HG03378 (cell line): Measurements from ENCODE around the gene RPS14.
A peak's percentile ranks its signal among the peaks of the same experiment; 100 is the strongest.

Source experiments
- ATAC-seq: cut with Tn5 transposase; IDR thresholded peaks from one replicate; pipeline ENCODE4 v1.9.1; 2021; ENCODE audit warnings: mild to moderate bottlenecking, moderate library complexity; ENCODE audit not compliant: unreplicated experiment

Gene RPS14

DNA sequence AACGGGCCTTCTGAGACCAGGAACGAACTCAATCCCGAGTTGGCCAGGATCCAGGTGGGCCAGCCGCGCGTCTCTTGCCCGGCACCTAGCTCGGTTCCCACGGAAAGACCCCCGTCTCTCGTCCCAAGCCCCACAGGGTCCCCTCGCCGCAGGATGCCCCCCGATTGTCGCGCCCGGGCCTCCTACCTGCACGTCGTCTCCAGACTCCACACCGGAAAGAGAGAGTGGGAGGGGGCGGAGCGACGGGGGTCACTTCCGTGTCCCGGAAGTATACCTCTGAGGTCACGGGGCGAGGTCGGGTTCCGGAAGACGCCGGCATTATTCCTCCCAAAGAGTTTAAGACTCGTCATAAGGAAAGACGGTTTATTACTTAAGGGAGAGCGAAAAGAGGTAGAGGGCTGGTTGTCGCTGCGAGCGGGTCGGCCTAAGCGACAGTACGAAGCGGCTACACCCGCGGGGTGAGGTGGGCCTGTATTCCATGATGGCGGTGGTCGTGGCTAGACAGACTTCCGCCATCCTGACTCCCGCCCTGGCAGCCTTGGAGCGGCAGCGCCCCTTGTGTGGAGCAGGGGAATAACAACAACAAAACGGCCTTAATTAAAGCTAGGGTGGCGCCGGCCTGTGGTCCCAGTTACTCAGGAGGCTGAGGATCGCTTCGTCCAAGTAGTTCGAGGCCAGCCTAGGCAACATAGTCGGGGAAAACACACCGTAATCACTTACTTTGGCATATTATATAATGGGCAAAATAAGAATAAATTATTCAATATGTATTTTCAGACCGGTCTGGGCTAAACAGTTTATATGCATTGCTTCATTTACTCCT, at the start of gene RPS14:
Gene RPS14 (minus strand): TSS at position 223 of the 823 bp plus-strand sequence. CDS start 2,006 bp downstream, outside the sequence.
- peak; percentile 95 for ATAC-seq

- ATAC-seq: no peak
Observed at GRCh38 chr5:150498971-150499370, 49.4 kb upstream of the RPS14 start.

GRCh38 chr5:150498501-150498900, 49.0 kb upstream of the RPS14 start:
- ATAC-seq: no peak

GRCh38 chr5:150497989-150498317, 48.4 kb upstream of the RPS14 start:
- ATAC-seq: no peak

DNA sequence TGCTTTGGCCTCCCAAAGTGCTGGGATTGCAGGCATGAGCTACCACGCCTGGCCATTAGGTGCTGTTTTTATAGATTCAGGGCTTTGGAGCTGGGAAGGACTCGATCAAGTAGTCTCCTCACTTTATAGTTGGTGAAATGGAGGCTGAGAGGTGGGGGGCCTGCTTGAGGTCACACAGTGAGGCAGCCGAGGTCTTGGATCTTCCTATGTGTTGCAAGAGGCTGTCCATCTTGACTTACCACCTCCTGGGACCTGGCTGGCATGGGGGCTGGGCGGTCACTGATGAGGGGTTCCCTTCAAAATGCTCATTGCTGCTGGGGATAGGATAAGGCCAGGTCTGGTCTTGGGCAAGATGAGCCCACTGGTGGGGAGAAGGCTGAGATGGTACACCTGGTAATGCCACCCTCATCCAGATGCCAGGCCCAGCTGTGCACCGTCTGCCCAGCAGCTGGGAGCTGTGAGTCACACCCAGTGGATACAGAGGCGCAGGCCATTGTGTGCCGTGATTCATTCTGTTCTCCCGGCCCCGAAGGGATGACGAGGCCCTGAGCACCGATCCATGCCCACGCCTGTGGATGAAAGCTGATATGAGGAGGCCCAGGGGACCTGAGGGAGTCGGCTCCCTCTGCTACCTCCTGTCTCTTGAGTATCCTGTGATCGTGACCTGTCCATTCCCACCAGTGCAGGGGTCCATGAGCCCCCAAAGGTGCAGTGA, 47.9 kb upstream of the RPS14 start:
- ATAC-seq: no peak

DNA sequence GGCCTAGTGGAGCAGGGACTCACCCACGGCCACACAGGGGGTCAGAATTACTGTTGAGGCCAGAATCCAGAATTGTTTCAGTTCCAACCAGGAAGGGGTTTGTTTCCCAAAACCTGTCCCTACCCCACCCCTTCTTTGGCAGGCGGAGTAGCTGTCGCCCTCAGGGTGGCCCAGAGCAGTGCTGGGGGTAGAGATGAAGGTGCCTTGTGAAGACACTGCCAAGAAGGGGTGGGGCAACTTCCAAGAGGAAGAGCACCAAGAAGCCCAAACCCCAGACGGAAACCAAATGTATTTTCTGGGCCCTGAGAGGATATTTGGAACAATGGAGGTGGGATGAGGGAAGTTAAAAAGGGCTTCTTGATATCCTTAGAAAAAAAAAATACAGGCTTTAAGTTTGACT, 47.0 kb upstream of the RPS14 start:
- no peak for ATAC-seq

DNA sequence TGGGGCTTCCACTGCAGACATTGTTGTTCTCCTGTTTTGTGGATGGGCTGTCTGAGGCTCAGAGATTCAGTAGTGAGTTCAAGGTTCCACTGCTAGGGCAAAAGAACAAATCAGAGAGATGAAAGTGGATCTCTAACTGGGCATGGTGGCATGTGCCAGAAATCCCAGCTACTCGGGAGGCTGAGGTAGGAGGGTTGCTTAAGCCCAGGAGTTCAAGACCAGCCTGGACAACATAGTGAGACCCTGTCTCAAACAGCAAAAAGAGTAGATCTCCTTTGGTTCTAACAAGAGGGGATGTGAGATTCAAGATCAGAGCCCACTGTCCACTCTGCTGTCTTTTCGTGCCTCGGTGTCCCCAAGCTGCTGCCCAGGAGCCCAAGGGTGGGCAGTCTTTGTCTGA, 46.6 kb upstream of the RPS14 start:
- ATAC-seq: no peak

GRCh38 chr5:150492621-150493020, 43.1 kb upstream of the RPS14 start:
- ATAC-seq: no peak

GRCh38 chr5:150491876-150492275, 42.3 kb upstream of the RPS14 start:
- no peak for ATAC-seq

- ATAC-seq: no peak
Observed at GRCh38 chr5:150490754-150491153, 41.2 kb upstream of the RPS14 start.

DNA sequence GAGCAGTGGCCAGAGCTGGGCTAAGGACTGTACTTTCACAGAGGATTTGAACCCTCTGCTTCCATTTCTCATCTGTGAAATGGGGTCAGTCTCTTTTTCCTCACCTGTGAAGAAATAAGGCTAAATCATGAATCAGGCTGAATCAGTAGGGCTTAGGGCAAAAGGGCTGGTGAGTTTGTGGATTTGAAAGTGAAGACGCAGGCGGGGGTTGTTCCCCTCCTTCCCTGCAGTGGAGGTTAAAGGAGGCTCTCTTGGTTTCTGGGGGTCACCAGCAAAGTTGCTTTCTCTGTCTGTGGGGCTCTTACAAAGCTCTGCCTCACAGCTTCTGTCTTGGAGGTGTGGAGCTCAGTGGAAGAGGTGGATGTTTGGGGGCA, 40.7 kb upstream of the RPS14 start:
- ATAC-seq: no peak

- ATAC-seq: peak; percentile 80
Observed at GRCh38 chr5:150489360-150490295, 40.1 kb upstream of the RPS14 start.

GRCh38 chr5:150488519-150489359, 39.2 kb upstream of the RPS14 start:
- no peak for ATAC-seq

- peak; percentile 27 for ATAC-seq
Observed at GRCh38 chr5:150487199-150488061, 37.9 kb upstream of the RPS14 start.

DNA sequence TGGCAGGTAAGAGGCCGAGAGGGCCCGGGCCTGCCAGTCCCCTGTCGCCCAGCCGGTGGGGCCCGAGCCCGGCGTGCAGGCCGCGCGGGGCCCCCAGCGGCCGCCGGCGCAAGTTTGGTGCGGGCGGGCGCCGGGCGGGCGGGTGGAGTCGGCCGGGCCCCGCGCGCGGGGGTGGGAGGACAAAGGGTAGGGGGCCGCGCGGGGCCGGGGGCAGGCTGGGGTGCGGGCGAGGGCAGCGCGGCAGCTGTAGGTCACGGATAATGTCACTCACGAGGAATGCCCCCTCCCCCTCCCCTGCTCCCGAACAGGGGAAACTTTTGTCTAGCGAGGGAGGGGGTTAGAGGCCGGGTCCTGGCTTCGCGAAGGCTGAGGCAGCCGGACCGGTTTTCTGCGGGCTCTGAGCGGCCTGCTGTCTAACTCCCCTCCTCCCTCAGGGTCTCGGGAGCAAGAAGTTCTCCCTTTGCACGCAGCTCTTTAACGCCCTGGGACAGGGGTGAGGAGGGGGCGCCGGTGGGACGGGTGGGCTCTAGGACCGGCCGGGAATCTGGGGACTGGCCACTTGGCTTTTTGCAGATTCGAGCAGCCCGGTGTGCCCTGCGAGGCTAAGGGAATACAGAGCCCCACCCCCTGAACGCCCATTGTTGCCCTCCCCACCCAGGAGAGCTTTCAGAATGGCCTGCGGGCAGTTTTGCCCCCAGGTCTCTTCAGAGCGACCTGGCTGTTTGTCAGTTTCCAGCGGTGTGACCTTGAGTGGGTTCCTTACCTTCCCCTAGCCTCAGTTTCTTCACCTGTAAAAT, 37.1 kb upstream of the RPS14 start:
- no peak for ATAC-seq

GRCh38 chr5:150485693-150486401, 36.3 kb upstream of the RPS14 start:
- no peak for ATAC-seq

GRCh38 chr5:150484964-150485692, 35.6 kb upstream of the RPS14 start:
- no peak for ATAC-seq
